PC-3 (cell line): ENCODE measurements around the gene WNK2. TPM values are rescaled to one million over a fixed set of nuclear protein-coding genes. Genes with fewer than 3 reads are reported as not detected.

Experiments used
- ATAC-seq: fragments of 200-7000 bp; cut with Tn5 transposase; 2 replicates; pipeline ENCODE4 v1.9.1; 2020; ENCODE audit warnings: mild to moderate bottlenecking, moderate library complexity
- BruUV-seq: library from RNA; stranded (reverse); fragments of 400-500 nt; replicated peaks from 2 replicates; lab custom pipeline; 2021; lab: Mats Ljungman, UMichigan
- CTCF ChIA-PET: fragments of 300-600 bp; sonication (Branson Sonifier 250); formaldehyde crosslinking; loops from one replicate; lab custom pipeline; 2022; ENCODE audit warnings: antibody characterized with exemption; lab: Charles Lee
- POLR2A ChIA-PET: fragments of 300-600 bp; sonication (Branson Sonifier 250); formaldehyde crosslinking; loops from one replicate; lab custom pipeline; 2022; ENCODE audit warnings: antibody characterized with exemption; ENCODE audit not compliant: unreplicated experiment; lab: Charles Lee
- DNase-seq: peaks from one replicate; pipeline ENCODE4 v3.0.0-alpha.2; 2015
- H2AFZ ChIP-seq: fragments of 300-600 bp; sonication (generic); 2 replicates; pipeline ENCODE4 v1.6.0; 2016; ENCODE audit warnings: antibody characterized with exemption, low read length
- H3F3A ChIP-seq: fragments of 300-600 bp; sonication (generic); one replicate; pipeline ENCODE4 v1.6.0; 2017; ENCODE audit warnings: antibody characterized with exemption, low read length, control low read depth, mild to moderate bottlenecking; ENCODE audit not compliant: unreplicated experiment
- H3K27ac ChIP-seq: fragments of 300-600 bp; sonication (generic); 2 replicates; pipeline ENCODE4 v1.5.1; 2016; ENCODE audit warnings: mild to moderate bottlenecking, low read length
- H3K27me3 ChIP-seq: fragments of 300-600 bp; sonication (generic); 2 replicates; pipeline ENCODE4 v1.6.1; 2016; ENCODE audit warnings: low read length, mixed read lengths
- H3K36me3 ChIP-seq: fragments of 300-600 bp; sonication (generic); 2 replicates; pipeline ENCODE4 v1.6.1; 2016; ENCODE audit warnings: low read depth, mixed run types, low read length, mixed read lengths
- H3K4me1 ChIP-seq: fragments of 300-600 bp; sonication (generic); 2 replicates; pipeline ENCODE4 v1.5.1; 2016; ENCODE audit warnings: low read length; ENCODE audit not compliant: insufficient read depth
- H3K4me2 ChIP-seq: fragments of 300-600 bp; sonication (generic); 2 replicates; pipeline ENCODE4 v1.6.0; 2016; ENCODE audit warnings: low read length
- H3K4me3 ChIP-seq: fragments of 300-600 bp; sonication (generic); 2 replicates; pipeline ENCODE4 v1.5.1; 2016; ENCODE audit warnings: mild to moderate bottlenecking, low read length, mixed read lengths
- H3K79me2 ChIP-seq: fragments of 300-600 bp; sonication (generic); 2 replicates; pipeline ENCODE4 v1.6.1; 2017; ENCODE audit warnings: low read length, mixed read lengths
- H3K9ac ChIP-seq: fragments of 300-600 bp; sonication (generic); 2 replicates; pipeline ENCODE4 v1.6.0; 2016; ENCODE audit warnings: mild to moderate bottlenecking, low read length
- H3K9me2 ChIP-seq: fragments of 300-600 bp; sonication (generic); replicated peaks from 2 replicates; pipeline ENCODE4 v1.6.1; 2016; ENCODE audit warnings: mixed run types, low read length, mixed read lengths
- H3K9me3 ChIP-seq: fragments of 300-600 bp; sonication (generic); 2 replicates; pipeline ENCODE4 v1.6.1; 2016; ENCODE audit warnings: low read length, mixed read lengths
- H4K20me1 ChIP-seq: fragments of 300-600 bp; sonication (generic); 2 replicates; pipeline ENCODE4 v1.6.1; 2016; ENCODE audit warnings: low read length, mixed read lengths
- EZH2 ChIP-seq: fragments of 300-600 bp; sonication (generic); IDR thresholded peaks from one replicate; pipeline ENCODE4 v1.6.1; 2017; ENCODE audit warnings: antibody characterized with exemption, mild to moderate bottlenecking, low read length; ENCODE audit not compliant: unreplicated experiment
- EZH2phosphoT487 ChIP-seq: fragments of 300-600 bp; sonication (generic); IDR thresholded peaks from 2 replicates; pipeline ENCODE4 v1.6.1; 2018; ENCODE audit warnings: mild to moderate bottlenecking, antibody characterized with exemption, low read length, borderline replicate concordance
- intact Hi-C: fragments of 100-400 bp; cut with micrococcal nuclease; formaldehyde crosslinking; loops from 2 replicates; pipeline ENCODE4 v1.9.0; 2023
- total RNA-seq: library from RNA; depleted of rRNA; stranded (reverse); fragments of >200 nt; gene quantifications from 2 replicates; pipeline ENCODE4 v1.2.3, GENCODE V29; 2014
- TF ChIP-seq, protein P1 (sequence below): fragments of 300-600 bp; sonication (generic); conservative IDR thresholded peaks from 2 replicates; pipeline ENCODE4 v1.5.1; 2017; ENCODE audit warnings: antibody characterized with exemption, low read depth, mild to moderate bottlenecking, low read length

The WNK2 gene
- total RNA-seq, 1 experiment from 2014 or later, result 11.7 TPM

DNA sequence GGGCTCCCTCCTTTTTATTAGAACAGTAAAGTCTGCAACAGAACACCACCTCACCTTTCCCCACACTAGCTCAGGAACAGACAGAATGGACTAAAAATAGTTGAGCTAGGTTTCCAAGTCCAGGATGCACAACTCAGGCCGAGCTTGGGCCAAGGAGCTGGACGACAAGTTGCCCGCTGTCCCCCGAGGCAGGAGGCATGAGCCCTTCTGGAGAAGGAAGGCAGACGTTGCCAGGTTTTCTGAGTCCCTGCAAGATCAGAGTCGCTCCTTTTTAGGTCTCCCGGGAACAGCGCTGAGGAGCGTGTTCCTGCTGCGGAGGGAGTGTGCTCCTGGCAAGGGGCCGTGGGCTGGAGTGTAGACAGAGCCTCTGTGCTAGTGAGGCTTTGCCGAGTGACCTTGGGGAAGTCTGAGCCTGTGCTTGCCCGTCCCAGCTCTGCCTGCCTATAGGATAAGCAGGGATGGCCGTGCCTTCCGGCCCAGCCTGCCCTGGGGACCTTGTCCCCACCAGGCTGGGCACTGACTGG, 121.6 kb downstream of the WNK2 start:
- Histone ChIP-seq H3F3A (no peaks in the 10 kb centered on the region), H4K20me1 (no peaks in the 10 kb centered on the region), H2AFZ (no peak overlapping the region), H3K4me3 (no peak overlapping the region), H3K36me3 (no peaks in the 10 kb centered on the region), H3K27ac (no peak overlapping the region), H3K4me2 (no peak overlapping the region), H3K27me3 (no peaks in the 10 kb centered on the region), H3K4me1 (no peaks in the 10 kb centered on the region), H3K9ac (no peak overlapping the region), H3K79me2 (no peaks in the 10 kb centered on the region), H3K9me3 (no peaks in the 10 kb centered on the region), H3K9me2 (no peaks in the 10 kb centered on the region)
- ATAC-seq (no peak), DNase-seq (no peak)
- TF ChIP-seq EZH2phosphoT487 (no peak), EZH2 (no peak)
- TF ChIP-seq, protein P1, sequence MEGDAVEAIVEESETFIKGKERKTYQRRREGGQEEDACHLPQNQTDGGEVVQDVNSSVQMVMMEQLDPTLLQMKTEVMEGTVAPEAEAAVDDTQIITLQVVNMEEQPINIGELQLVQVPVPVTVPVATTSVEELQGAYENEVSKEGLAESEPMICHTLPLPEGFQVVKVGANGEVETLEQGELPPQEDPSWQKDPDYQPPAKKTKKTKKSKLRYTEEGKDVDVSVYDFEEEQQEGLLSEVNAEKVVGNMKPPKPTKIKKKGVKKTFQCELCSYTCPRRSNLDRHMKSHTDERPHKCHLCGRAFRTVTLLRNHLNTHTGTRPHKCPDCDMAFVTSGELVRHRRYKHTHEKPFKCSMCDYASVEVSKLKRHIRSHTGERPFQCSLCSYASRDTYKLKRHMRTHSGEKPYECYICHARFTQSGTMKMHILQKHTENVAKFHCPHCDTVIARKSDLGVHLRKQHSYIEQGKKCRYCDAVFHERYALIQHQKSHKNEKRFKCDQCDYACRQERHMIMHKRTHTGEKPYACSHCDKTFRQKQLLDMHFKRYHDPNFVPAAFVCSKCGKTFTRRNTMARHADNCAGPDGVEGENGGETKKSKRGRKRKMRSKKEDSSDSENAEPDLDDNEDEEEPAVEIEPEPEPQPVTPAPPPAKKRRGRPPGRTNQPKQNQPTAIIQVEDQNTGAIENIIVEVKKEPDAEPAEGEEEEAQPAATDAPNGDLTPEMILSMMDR, result no peak
- no TSS peak for BruUV-seq
- ChIA-PET POLR2A (no interaction called here), CTCF (interaction anchor here (0.6 kb wide), 1 partner anchor 325 kb away, joined by 3 read pairs; no protein-coding TSS in a partner anchor)
- intact Hi-C loops, result loop anchor here (1.0 kb wide), 1 partner anchor 145 kb away; no protein-coding TSS in a partner anchor

GRCh38 chr9:93306081-93306480, 122.1 kb downstream of the WNK2 start:
- CTCF ChIA-PET, result no interaction called here
- intact Hi-C loops, result no loop called here
- H2AFZ ChIP-seq, result no peak overlapping the region
- no peaks in the 10 kb centered on the region for H3K27me3 ChIP-seq
- TF ChIP-seq, protein P1, result no peak
- no peak for TF ChIP-seq EZH2
- no peak for TF ChIP-seq EZH2phosphoT487
- no TSS peak for BruUV-seq
- POLR2A ChIA-PET, result no interaction called here
- no peaks in the 10 kb centered on the region for H3K36me3 ChIP-seq
- H3K4me1 ChIP-seq, result no peaks in the 10 kb centered on the region
- DNase-seq, result no peak
- H4K20me1 ChIP-seq, result no peaks in the 10 kb centered on the region
- no peaks in the 10 kb centered on the region for H3F3A ChIP-seq
- H3K79me2 ChIP-seq, result no peaks in the 10 kb centered on the region
- no peak overlapping the region for H3K27ac ChIP-seq
- H3K4me3 ChIP-seq, result no peak overlapping the region
- no peak for ATAC-seq
- H3K9me2 ChIP-seq, result no peaks in the 10 kb centered on the region
- no peaks in the 10 kb centered on the region for H3K9me3 ChIP-seq
- no peak overlapping the region for H3K4me2 ChIP-seq
- H3K9ac ChIP-seq, result no peak overlapping the region

DNA sequence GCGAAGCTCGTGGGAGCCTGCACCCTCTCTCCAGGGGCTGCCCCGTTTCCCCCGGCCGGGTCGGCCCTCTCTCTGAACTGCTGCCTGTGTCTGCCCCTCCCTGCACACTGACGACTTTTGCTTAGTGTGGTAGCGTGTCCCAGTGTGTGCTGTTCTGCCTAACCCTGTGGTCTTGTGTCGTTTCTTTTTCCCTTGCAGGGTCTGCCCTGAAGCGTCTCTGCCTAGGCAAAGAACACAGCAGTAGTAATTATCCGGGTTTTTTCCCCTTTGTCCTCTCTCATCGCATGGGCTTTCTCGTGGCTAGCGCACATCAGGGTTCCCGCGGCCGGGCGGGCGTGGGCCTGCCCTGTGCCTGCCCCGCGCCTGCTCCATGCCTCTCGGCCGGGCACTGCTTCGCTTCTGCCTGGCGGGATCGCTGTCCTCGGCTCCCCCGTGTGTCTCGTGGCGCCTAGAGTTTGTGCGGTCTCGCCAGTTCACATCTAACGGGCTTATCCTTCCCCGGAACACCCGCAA, 122.7 kb downstream of the WNK2 start:
- no TSS peak for BruUV-seq
- no peaks in the 10 kb centered on the region for H3K79me2 ChIP-seq
- no peak overlapping the region for H3K4me2 ChIP-seq
- H3K36me3 ChIP-seq, result no peaks in the 10 kb centered on the region
- H4K20me1 ChIP-seq, result no peaks in the 10 kb centered on the region
- no peak for DNase-seq
- no peaks in the 10 kb centered on the region for H3K4me1 ChIP-seq
- no peak overlapping the region for H3K9ac ChIP-seq
- H3K9me3 ChIP-seq, result no peaks in the 10 kb centered on the region
- no peak overlapping the region for H2AFZ ChIP-seq
- H3K27ac ChIP-seq, result no peak overlapping the region
- H3F3A ChIP-seq, result no peaks in the 10 kb centered on the region
- CTCF ChIA-PET, result no interaction called here
- TF ChIP-seq, protein P1, result no peak
- TF ChIP-seq EZH2 (no peak), EZH2phosphoT487 (no peak)
- POLR2A ChIA-PET, result no interaction called here
- no peaks in the 10 kb centered on the region for H3K9me2 ChIP-seq
- no peaks in the 10 kb centered on the region for H3K27me3 ChIP-seq
- ATAC-seq, result no peak
- intact Hi-C loops, result no loop called here
- H3K4me3 ChIP-seq, result no peak overlapping the region
